Caco-2 (cell line): ENCODE results near the gene UBE2F. TPM values are rescaled to one million over a fixed set of nuclear protein-coding genes. Genes with fewer than 3 reads are reported as not detected.

ENCODE experiments used
- BruUV-seq: library from RNA; stranded (reverse); fragments of 400-500 nt; replicated peaks from 2 replicates; lab custom pipeline; 2021; lab: Mats Ljungman, UMichigan
- CTCF ChIA-PET: fragments of 300-600 bp; sonication (Branson Sonifier 250); formaldehyde crosslinking; loops from one replicate; lab custom pipeline; 2022; ENCODE audit warnings: antibody characterized with exemption; lab: Charles Lee
- POLR2A ChIA-PET: fragments of 300-600 bp; sonication (Branson Sonifier 250); formaldehyde crosslinking; loops from one replicate; lab custom pipeline; 2022; ENCODE audit warnings: antibody characterized with exemption; lab: Charles Lee
- DNase-seq, 2 experiments: peaks; one replicate each; pipeline versions ENCODE4 v3.0.0 to v3.0.0-alpha.2; 2020 to 2022
- H3K27me3 ChIP-seq: replicated peaks from 2 replicates; pipeline ENCODE4 v1.6.0; 2011; ENCODE audit warnings: low read length; ENCODE audit not compliant: control insufficient read depth, insufficient read depth
- H3K36me3 ChIP-seq: 2 replicates; pipeline ENCODE4 v1.5.1; 2011; ENCODE audit warnings: low read length; ENCODE audit not compliant: control insufficient read depth, insufficient read depth
- H3K4me1 ChIP-seq: fragments of 250-450 bp; sonication (Bioruptor Pico); 2 replicates; pipeline ENCODE4 v1.5.1; 2020; ENCODE audit warnings: mild to moderate bottlenecking
- H3K4me3 ChIP-seq: 2 replicates; pipeline ENCODE4 v1.5.1; 2011; ENCODE audit warnings: low read depth, mild to moderate bottlenecking, control low read depth, low read length
- H3K9me3 ChIP-seq: fragments of 250-450 bp; sonication (Bioruptor Pico); 2 replicates; pipeline ENCODE4 v1.5.1; 2020; ENCODE audit warnings: mild to moderate bottlenecking, moderate library complexity
- H3K27ac Mint-ChIP-seq: one replicate; pipeline ENCODE4 v1.8.0; 2022; ENCODE audit warnings: mixed read lengths; ENCODE audit not compliant: unreplicated experiment
- H3K27me3 Mint-ChIP-seq: one replicate; pipeline ENCODE4 v1.8.0; 2022; ENCODE audit warnings: mixed read lengths; ENCODE audit not compliant: insufficient read depth, unreplicated experiment
- H3K36me3 Mint-ChIP-seq: one replicate; pipeline ENCODE4 v1.8.0; 2022; ENCODE audit warnings: mild to moderate bottlenecking, mixed read lengths; ENCODE audit not compliant: insufficient read depth, unreplicated experiment
- H3K4me1 Mint-ChIP-seq: one replicate; pipeline ENCODE4 v1.8.0; 2022; ENCODE audit warnings: low read depth, mixed read lengths; ENCODE audit not compliant: unreplicated experiment
- H3K4me3 Mint-ChIP-seq: one replicate; pipeline ENCODE4 v1.8.0; 2022; ENCODE audit warnings: mild to moderate bottlenecking, moderate library complexity, mixed read lengths; ENCODE audit not compliant: unreplicated experiment
- H3K9me3 Mint-ChIP-seq: one replicate; pipeline ENCODE4 v1.8.0; 2022; ENCODE audit warnings: mixed read lengths; ENCODE audit not compliant: unreplicated experiment
- CTCF ChIP-seq, 2 experiments: fragments of 200-600 bp in 1 of 2; IDR thresholded peaks; 1 replicate in 1 of 2; 2 replicates in 1 of 2; pipeline versions ENCODE4 v1.5.1 to v1.8.0; 2011 to 2022; ENCODE audit warnings: antibody characterized with exemption in 1 of 2, control low read depth in 1 of 2, inconsistent platforms in 1 of 2, low read depth in 1 of 2, low read length in 1 of 2, mild to moderate bottlenecking in 1 of 2, moderate library complexity in 1 of 2; ENCODE audit not compliant: insufficient read depth in 1 of 2, severe bottlenecking in 1 of 2, unreplicated experiment in 1 of 2
- intact Hi-C: fragments of 100-400 bp; cut with micrococcal nuclease; formaldehyde crosslinking; loops from one replicate; pipeline ENCODE4 v1.10.0; 2022; ENCODE audit not compliant: unreplicated experiment
- total RNA-seq: library from RNA; stranded (reverse); gene quantifications from 2 replicates; pipeline ENCODE4 v1.2.3, GENCODE V29; 2022

The UBE2F gene
- total RNA-seq, 1 experiment from 2014 or later: 38.9 TPM

GRCh38 chr2:238027058-238027457 is 60.2 kb downstream of the UBE2F start:
- H3K27ac Mint-ChIP-seq: no peak overlapping the region
- H3K27me3 Mint-ChIP-seq: no peaks in the 10 kb centered on the region
- Histone ChIP-seq H3K27me3 (no peaks in the 10 kb centered on the region), H3K4me1 (no peaks in the 10 kb centered on the region), H3K4me3 (no peak overlapping the region), H3K9me3 (no peaks in the 10 kb centered on the region), H3K36me3 (no peaks in the 10 kb centered on the region)
- TF ChIP-seq CTCF (IDR thresholded peaks at IDR 0.05; ENCODE audit: insufficient read depth in 1 of 2, low read depth in 1 of 2, low read length in 1 of 2, severe bottlenecking in 1 of 2, unreplicated experiment in 1 of 2): no peak
- POLR2A ChIA-PET: no interaction called here
- no peaks in the 10 kb centered on the region for H3K4me1 Mint-ChIP-seq
- peaks cover 23% of the 10 kb centered on the region for H3K36me3 Mint-ChIP-seq
- no TSS peak for BruUV-seq
- H3K9me3 Mint-ChIP-seq: no peaks in the 10 kb centered on the region
- no peak overlapping the region for H3K4me3 Mint-ChIP-seq
- intact Hi-C loops: no loop called here
- CTCF ChIA-PET: no interaction called here
- no peak for DNase-seq

GRCh38 chr2:238027591-238028415 is 61.0 kb downstream of the UBE2F start:
- Histone ChIP-seq H3K36me3 (no peaks in the 10 kb centered on the region), H3K4me3 (no peak overlapping the region), H3K9me3 (no peaks in the 10 kb centered on the region), H3K27me3 (no peaks in the 10 kb centered on the region), H3K4me1 (no peaks in the 10 kb centered on the region)
- BruUV-seq: no TSS peak
- TF ChIP-seq CTCF (IDR thresholded peaks at IDR 0.05; ENCODE audit: insufficient read depth in 1 of 2, low read depth in 1 of 2, low read length in 1 of 2, severe bottlenecking in 1 of 2, unreplicated experiment in 1 of 2): no peak
- Mint-ChIP-seq H3K9me3 (no peaks in the 10 kb centered on the region), H3K4me1 (no peaks in the 10 kb centered on the region), H3K27ac (no peak overlapping the region), H3K4me3 (no peak overlapping the region), H3K27me3 (no peaks in the 10 kb centered on the region), H3K36me3 (peaks cover 23% of the 10 kb centered on the region)
- ChIA-PET CTCF (no interaction called here), POLR2A (no interaction called here)
- intact Hi-C loops: no loop called here
- DNase-seq: no peak

DNA sequence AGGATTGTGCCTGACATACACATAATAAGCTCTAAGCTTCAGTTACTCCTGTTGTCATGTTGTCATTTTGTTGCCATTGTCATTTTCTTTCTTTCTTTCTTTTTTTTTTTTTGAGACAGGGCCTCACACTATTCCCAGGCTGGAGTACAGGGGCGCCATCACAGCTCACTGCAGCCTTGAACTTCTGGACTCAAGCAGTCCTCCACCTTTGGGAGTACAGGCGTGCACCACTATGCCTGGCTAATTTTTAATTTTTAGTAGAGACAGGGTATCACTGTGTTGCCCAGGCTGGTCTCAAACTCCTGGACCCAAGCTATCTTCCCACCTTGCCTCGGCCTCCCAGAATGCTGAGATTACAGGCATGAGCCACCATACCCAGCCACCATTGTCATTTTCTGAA is 63.0 kb downstream of the UBE2F start:
- Mint-ChIP-seq H3K27me3 (no peaks in the 10 kb centered on the region), H3K9me3 (no peaks in the 10 kb centered on the region), H3K27ac (no peak overlapping the region), H3K4me3 (no peak overlapping the region), H3K4me1 (no peaks in the 10 kb centered on the region), H3K36me3 (peaks cover 24% of the 10 kb centered on the region)
- intact Hi-C loops: no loop called here
- no TSS peak for BruUV-seq
- H3K4me3 ChIP-seq: no peak overlapping the region
- no peaks in the 10 kb centered on the region for H3K36me3 ChIP-seq
- POLR2A ChIA-PET: no interaction called here
- DNase-seq: no peak
- H3K9me3 ChIP-seq: no peaks in the 10 kb centered on the region
- H3K27me3 ChIP-seq: no peaks in the 10 kb centered on the region
- no peaks in the 10 kb centered on the region for H3K4me1 ChIP-seq
- TF ChIP-seq CTCF (IDR thresholded peaks at IDR 0.05; ENCODE audit: insufficient read depth in 1 of 2, low read depth in 1 of 2, low read length in 1 of 2, severe bottlenecking in 1 of 2, unreplicated experiment in 1 of 2): no peak
- CTCF ChIA-PET: no interaction called here
